B cell (primary cell): ENCODE results near the gene IRS2. TPM values are rescaled to one million over a fixed set of nuclear protein-coding genes. Genes with fewer than 3 reads are reported as not detected.
A peak's percentile ranks its signal among the peaks of the same experiment; 100 is the strongest.

ENCODE experiments used
- ATAC-seq: fragments of 200-7000 bp; cut with Tn5 transposase; one replicate; pipeline ENCODE4 v1.10.0; 2021; ENCODE audit warnings: low read depth, mild to moderate bottlenecking, moderate number of reproducible peaks, moderate library complexity
- CTCF ChIA-PET: fragments of 350-600 bp; sonication (Branson Sonifier 250); formaldehyde crosslinking; loops from one replicate; lab custom pipeline; 2021; ENCODE audit warnings: antibody characterized with exemption, inconsistent platforms; lab: Charles Lee
- POLR2A ChIA-PET: fragments of 350-600 bp; sonication (Branson Sonifier 250); formaldehyde crosslinking; loops from one replicate; lab custom pipeline; 2021; ENCODE audit warnings: antibody characterized with exemption; lab: Charles Lee
- DNase-seq: peaks from one replicate; pipeline ENCODE4 v3.0.0; 2013
- H2AFZ ChIP-seq: 2 replicates; pipeline ENCODE4 v1.6.1; 2012; ENCODE audit warnings: mild to moderate bottlenecking, low read depth, low read length; ENCODE audit not compliant: insufficient read depth, poor library complexity, severe bottlenecking
- H3K27ac ChIP-seq, 2 donors: 1 replicate in 1 of 2; 2 replicates in 1 of 2; pipeline ENCODE4 v1.5.1; 2012 to 2013; ENCODE audit warnings: low read length in 2 of 2, mild to moderate bottlenecking in 2 of 2, moderate library complexity in 1 of 2
- H3K27me3 ChIP-seq, 4 experiments: fragments of 200-600 bp in 1 of 4; sonication (generic) in 1 of 4; replicated peaks in 1 of 4; 1 replicate in 2 of 4; 2 replicates in 2 of 4; pipeline versions ENCODE4 v1.6.1 to v1.7.0; 2013 to 2016; ENCODE audit warnings: low read length in 3 of 4, mild to moderate bottlenecking in 2 of 4, mixed read lengths in 1 of 4, moderate library complexity in 1 of 4; ENCODE audit not compliant: insufficient read depth in 4 of 4, control insufficient read depth in 3 of 4; ENCODE audit errors: control extremely low read depth in 1 of 4
- H3K36me3 ChIP-seq, 2 experiments: replicated peaks in 1 of 2; 1 replicate in 1 of 2; 2 replicates in 1 of 2; pipeline versions ENCODE4 v1.6.1 to v1.7.1; 2013; ENCODE audit warnings: low read length in 1 of 2; ENCODE audit not compliant: insufficient read depth in 2 of 2, control insufficient read depth in 1 of 2; ENCODE audit errors: control extremely low read depth in 1 of 2, extremely low read depth in 1 of 2
- H3K4me1 ChIP-seq, 2 donors: fragments of 200-600 bp in 1 of 2; sonication (generic) in 1 of 2; 1 replicate in 1 of 2; 2 replicates in 1 of 2; pipeline versions ENCODE4 v1.5.1 to v1.6.1; 2013 to 2017; ENCODE audit warnings: low read length in 2 of 2; ENCODE audit not compliant: control insufficient read depth in 2 of 2, insufficient read depth in 2 of 2
- H3K4me2 ChIP-seq: replicated peaks from 2 replicates; pipeline ENCODE3; 2012; ENCODE audit warnings: mild to moderate bottlenecking, low read depth, low read length; ENCODE audit not compliant: poor library complexity, severe bottlenecking
- H3K4me3 ChIP-seq, 5 experiments: fragments of 200-600 bp in 1 of 5; sonication (generic) in 1 of 5; 1 replicate in 3 of 5; 2 replicates in 2 of 5; pipeline versions ENCODE4 v1.5.1 to v1.7.0; 2011 to 2016; ENCODE audit warnings: low read length in 4 of 5, mild to moderate bottlenecking in 4 of 5, low read depth in 2 of 5, control low read depth in 1 of 5, moderate library complexity in 1 of 5; ENCODE audit not compliant: insufficient read depth in 1 of 5; ENCODE audit errors: control extremely low read depth in 1 of 5, extremely low read depth in 1 of 5
- H3K79me2 ChIP-seq: fragments of 200-600 bp; sonication (generic); one replicate; pipeline ENCODE4 v1.6.0; 2016; ENCODE audit warnings: low read length; ENCODE audit not compliant: control insufficient read depth, insufficient read depth
- H3K9ac ChIP-seq: fragments of 200-600 bp; sonication (generic); 2 replicates; pipeline ENCODE4 v1.6.1; 2017; ENCODE audit warnings: mild to moderate bottlenecking, low read length, moderate library complexity
- H3K9me3 ChIP-seq, 3 donors: one replicate each; pipeline versions ENCODE4 v1.6.1 to v1.7.1; 2013; ENCODE audit warnings: low read length in 2 of 3; ENCODE audit not compliant: control insufficient read depth in 2 of 3, insufficient read depth in 1 of 3; ENCODE audit errors: control extremely low read depth in 1 of 3
- H4K20me1 ChIP-seq: 2 replicates; pipeline ENCODE4 v1.6.0; 2012; ENCODE audit warnings: mild to moderate bottlenecking, low read length; ENCODE audit not compliant: insufficient read depth, control insufficient read depth, poor library complexity, severe bottlenecking
- H3K27ac Mint-ChIP-seq: one replicate; pipeline ENCODE4 v1.8.0; 2021; ENCODE audit warnings: mixed read lengths
- H3K27me3 Mint-ChIP-seq: one replicate; pipeline ENCODE4 v1.8.0; 2021; ENCODE audit warnings: mixed read lengths
- H3K4me1 Mint-ChIP-seq: one replicate; pipeline ENCODE4 v1.8.0; 2021; ENCODE audit warnings: mixed read lengths
- H3K4me3 Mint-ChIP-seq: one replicate; pipeline ENCODE4 v1.8.0; 2021; ENCODE audit warnings: mixed read lengths
- H3K9me3 Mint-ChIP-seq: one replicate; pipeline ENCODE4 v1.8.0; 2022; ENCODE audit warnings: mixed read lengths; ENCODE audit not compliant: insufficient read depth
- EZH2 ChIP-seq: IDR thresholded peaks from 2 replicates; pipeline ENCODE4 v1.6.1; 2012; ENCODE audit warnings: borderline replicate concordance, low read depth, mild to moderate bottlenecking, moderate library complexity, low read length; ENCODE audit not compliant: insufficient read depth, poor library complexity, severe bottlenecking
- WGBS: methylation state at CpG from one replicate; pipeline ENCODE4 v1.1.5; 2013; ENCODE audit warnings: missing lambda C conversion rate; ENCODE audit not compliant: insufficient coverage; 5-methylcytosine and 5-hydroxymethylcytosine counted together
- intact Hi-C: fragments of 100-400 bp; cut with micrococcal nuclease; formaldehyde crosslinking; loops from one replicate; pipeline ENCODE4 v1.10.0; 2022
- polyA plus RNA-seq: library from polyadenylated mRNA; depleted of rRNA; stranded (reverse); fragments of >200 nt; gene quantifications from 2 replicates; pipeline ENCODE4 v1.2.3, GENCODE V29; 2012
- total RNA-seq, 2 donors: library from RNA; stranded (reverse); fragments of 120-200 nt in 1 of 2; gene quantifications; 1 replicate in 1 of 2; 2 replicates in 1 of 2; pipeline versions ENCODE4 v1.2.3 to v1.2.4, GENCODE V29; 2013 to 2022
- TF ChIP-seq, protein P1 (sequence below): fragments of 200-600 bp; IDR thresholded peaks from one replicate; pipeline ENCODE4 v1.8.0; 2022; ENCODE audit warnings: antibody characterized with exemption, mild to moderate bottlenecking

The IRS2 gene
- total and polyA plus RNA-seq, 2 donors (not counting 1 experiment from before 2014, with no cell fraction given), result 5.8 to 26.9 TPM

DNA sequence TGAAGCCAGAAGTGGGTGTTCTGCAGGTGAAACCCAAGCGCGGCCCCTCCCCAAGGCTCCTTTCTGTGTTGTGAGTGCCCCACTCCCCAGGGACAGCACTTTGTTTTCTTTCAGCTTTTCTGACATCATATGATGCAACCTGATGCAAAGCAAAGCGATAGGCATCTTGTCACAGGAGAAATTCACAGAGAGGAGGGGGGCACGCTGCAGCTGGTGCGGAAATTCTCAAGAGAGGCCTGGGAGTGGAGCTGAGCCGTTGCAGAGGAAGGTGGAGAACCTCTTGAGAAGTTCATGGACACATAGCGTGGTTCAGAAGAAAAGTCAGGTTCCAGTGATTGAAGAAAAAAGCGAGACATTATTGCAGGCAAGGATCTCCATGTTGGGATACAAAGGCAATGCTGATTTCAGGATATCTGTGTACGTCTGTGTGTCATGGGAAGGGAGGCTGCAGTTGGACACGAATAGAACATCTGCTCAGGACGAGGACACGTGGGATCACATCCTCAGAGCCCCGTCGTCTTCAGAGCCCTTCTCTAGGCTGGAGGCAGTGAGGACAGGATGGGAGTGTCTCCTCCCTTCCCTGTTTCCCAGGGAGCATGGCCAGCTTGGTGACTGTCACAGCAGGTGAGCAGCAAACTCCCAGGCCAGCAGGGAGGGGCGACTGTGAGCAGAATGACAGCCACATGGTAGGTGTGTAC lies 79.2 kb downstream of the IRS2 start:
- peaks cover 14% of the 10 kb centered on the region for H3K4me1 Mint-ChIP-seq
- no peak for TF ChIP-seq EZH2
- TF ChIP-seq, protein P1, sequence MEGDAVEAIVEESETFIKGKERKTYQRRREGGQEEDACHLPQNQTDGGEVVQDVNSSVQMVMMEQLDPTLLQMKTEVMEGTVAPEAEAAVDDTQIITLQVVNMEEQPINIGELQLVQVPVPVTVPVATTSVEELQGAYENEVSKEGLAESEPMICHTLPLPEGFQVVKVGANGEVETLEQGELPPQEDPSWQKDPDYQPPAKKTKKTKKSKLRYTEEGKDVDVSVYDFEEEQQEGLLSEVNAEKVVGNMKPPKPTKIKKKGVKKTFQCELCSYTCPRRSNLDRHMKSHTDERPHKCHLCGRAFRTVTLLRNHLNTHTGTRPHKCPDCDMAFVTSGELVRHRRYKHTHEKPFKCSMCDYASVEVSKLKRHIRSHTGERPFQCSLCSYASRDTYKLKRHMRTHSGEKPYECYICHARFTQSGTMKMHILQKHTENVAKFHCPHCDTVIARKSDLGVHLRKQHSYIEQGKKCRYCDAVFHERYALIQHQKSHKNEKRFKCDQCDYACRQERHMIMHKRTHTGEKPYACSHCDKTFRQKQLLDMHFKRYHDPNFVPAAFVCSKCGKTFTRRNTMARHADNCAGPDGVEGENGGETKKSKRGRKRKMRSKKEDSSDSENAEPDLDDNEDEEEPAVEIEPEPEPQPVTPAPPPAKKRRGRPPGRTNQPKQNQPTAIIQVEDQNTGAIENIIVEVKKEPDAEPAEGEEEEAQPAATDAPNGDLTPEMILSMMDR, result no peak
- Histone ChIP-seq H2AFZ (no peak overlapping the region), H3K79me2 (no peaks in the 10 kb centered on the region), H3K27me3 (peaks cover 0 to 19% (median 0%) of the 10 kb centered on the region in 4 experiments), H3K36me3 (no peaks in the 10 kb centered on the region), H3K4me1 (peaks cover 13 to 19% of the 10 kb centered on the region in 2 donors), H3K4me2 (no peak overlapping the region), H3K4me3 (no peak overlapping the region), H3K9ac (no peak overlapping the region), H3K27ac (no peak overlapping the region), H3K9me3 (peaks cover 0 to 5% (median 0%) of the 10 kb centered on the region in 3 donors), H4K20me1 (no peaks in the 10 kb centered on the region)
- ATAC-seq, result no peak
- peaks cover 31% of the 10 kb centered on the region for H3K27me3 Mint-ChIP-seq
- intact Hi-C loops, result no loop called here
- H3K9me3 Mint-ChIP-seq, result no peaks in the 10 kb centered on the region
- H3K4me3 Mint-ChIP-seq, result no peak overlapping the region
- DNase-seq, result peak; percentile 13
- WGBS, result 25% methylated on average over 14 of the region's 15 CpGs
- POLR2A ChIA-PET, result no interaction called here
- CTCF ChIA-PET, result no interaction called here
- H3K27ac Mint-ChIP-seq, result no peak overlapping the region

DNA sequence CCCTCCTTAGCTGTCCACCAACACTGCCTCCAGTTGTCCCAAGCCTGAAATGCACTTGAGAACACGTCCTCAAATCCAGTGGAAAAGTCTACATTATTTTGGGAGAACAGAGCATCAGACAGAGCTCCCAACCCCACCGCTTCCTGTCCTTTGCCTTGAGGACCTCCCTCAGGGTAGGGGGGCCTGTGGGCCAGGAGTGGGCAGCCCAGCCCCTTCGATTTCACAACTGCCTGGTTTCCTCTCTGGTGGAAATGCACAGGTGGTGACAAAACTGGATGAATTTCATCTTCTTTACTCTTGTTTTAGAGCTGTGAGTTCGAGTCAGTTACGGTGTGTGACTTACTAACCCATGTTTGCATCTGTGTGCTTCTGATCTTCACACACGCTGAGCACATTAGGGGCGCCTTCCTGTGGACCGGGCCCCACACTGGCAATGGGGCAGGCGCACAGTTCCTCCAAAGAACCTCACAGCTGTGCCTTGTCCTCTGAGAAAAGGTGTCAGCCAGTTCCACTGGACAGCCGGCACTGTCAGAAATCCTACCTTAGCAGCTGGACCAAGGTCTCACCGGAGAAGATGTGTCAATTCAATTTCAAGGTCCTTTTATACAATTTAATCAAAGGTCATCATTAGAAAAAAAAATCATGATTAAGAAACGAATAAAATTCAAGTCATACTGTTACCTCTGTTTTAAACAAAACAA lies 80.2 kb downstream of the IRS2 start:
- ChIA-PET POLR2A (no interaction called here), CTCF (no interaction called here)
- no peaks in the 10 kb centered on the region for H3K9me3 Mint-ChIP-seq
- no peak overlapping the region for H3K9ac ChIP-seq
- no peak overlapping the region for H3K27ac Mint-ChIP-seq
- no peak for TF ChIP-seq EZH2
- TF ChIP-seq, protein P1, result no peak
- H3K27ac ChIP-seq, result no peak overlapping the region
- H3K4me3 Mint-ChIP-seq, result no peak overlapping the region
- H3K4me1 ChIP-seq, result peaks cover 13 to 19% of the 10 kb centered on the region in 2 donors
- H2AFZ ChIP-seq, result no peak overlapping the region
- H3K4me2 ChIP-seq, result no peak overlapping the region
- no peak for DNase-seq
- no peaks in the 10 kb centered on the region for H3K79me2 ChIP-seq
- H3K36me3 ChIP-seq, result no peaks in the 10 kb centered on the region
- ATAC-seq, result no peak
- H3K4me3 ChIP-seq, result no peak overlapping the region
- intact Hi-C loops, result no loop called here
- peaks cover 0 to 19% (median 0%) of the 10 kb centered on the region in 4 experiments for H3K27me3 ChIP-seq
- H4K20me1 ChIP-seq, result no peaks in the 10 kb centered on the region
- peaks cover 34% of the 10 kb centered on the region for H3K27me3 Mint-ChIP-seq
- peaks cover 14% of the 10 kb centered on the region for H3K4me1 Mint-ChIP-seq
- H3K9me3 ChIP-seq, result peaks cover 0 to 5% (median 0%) of the 10 kb centered on the region in 3 donors
- WGBS, result 12% methylated on average over 9 of the region's 12 CpGs
